MCF 10A (cell line): ENCODE data around the gene PPP1R13L. TPM values are rescaled to one million over a fixed set of nuclear protein-coding genes. Genes with fewer than 3 reads are reported as not detected.

Experiments
- Bru-seq: library from RNA; stranded (reverse); fragments of 400-500 nt; gene quantifications from one replicate; lab custom pipeline; 2021; lab: Mats Ljungman, UMichigan
- BruChase-seq, 2 experiments: library from RNA; stranded (reverse); fragments of 400-500 nt; gene quantifications; one replicate each; lab custom pipeline; 2021; lab: Mats Ljungman, UMichigan
- BruUV-seq: library from RNA; stranded (reverse); fragments of 400-500 nt; replicated peaks from 2 replicates; lab custom pipeline; 2021; lab: Mats Ljungman, UMichigan
- CTCF ChIA-PET: fragments of 300-600 bp; sonication (Branson Sonifier 250); formaldehyde crosslinking; extraction: SDS; loops from one replicate; lab custom pipeline; 2021; ENCODE audit warnings: antibody characterized with exemption, inconsistent platforms; lab: Yijun Ruan, JAX
- POLR2A ChIA-PET: fragments of 300-600, 350-650 bp; sonication (Branson Sonifier 250); formaldehyde crosslinking; extraction: SDS; loops from one replicate; lab custom pipeline; 2020; ENCODE audit warnings: antibody characterized with exemption, inconsistent platforms; lab: Yijun Ruan, JAX
- DNase-seq: peaks from one replicate; pipeline ENCODE4 v3.0.0-alpha.2; 2018; ENCODE audit not compliant: unreplicated experiment
- H3K27ac Mint-ChIP-seq: one replicate; pipeline ENCODE4 v1.8.0; 2022; ENCODE audit warnings: mild to moderate bottlenecking, low read depth, mixed read lengths; ENCODE audit not compliant: unreplicated experiment
- H3K27me3 Mint-ChIP-seq: one replicate; pipeline ENCODE4 v1.8.0; 2022; ENCODE audit warnings: mixed read lengths; ENCODE audit not compliant: insufficient read depth, unreplicated experiment
- H3K36me3 Mint-ChIP-seq: one replicate; pipeline ENCODE4 v1.8.0; 2022; ENCODE audit warnings: mild to moderate bottlenecking, moderate library complexity, mixed read lengths; ENCODE audit not compliant: insufficient read depth, unreplicated experiment
- H3K4me1 Mint-ChIP-seq: one replicate; pipeline ENCODE4 v1.8.0; 2022; ENCODE audit warnings: mixed read lengths; ENCODE audit not compliant: insufficient read depth, unreplicated experiment
- H3K4me3 Mint-ChIP-seq: one replicate; pipeline ENCODE4 v1.8.0; 2022; ENCODE audit warnings: mild to moderate bottlenecking, moderate library complexity, mixed read lengths; ENCODE audit not compliant: unreplicated experiment
- H3K9me3 Mint-ChIP-seq: one replicate; pipeline ENCODE4 v1.8.0; 2022; ENCODE audit warnings: mixed read lengths; ENCODE audit not compliant: unreplicated experiment
- CTCF ChIP-seq: fragments of 200-600 bp; IDR thresholded peaks from one replicate; pipeline ENCODE4 v1.8.0; 2022; ENCODE audit warnings: antibody characterized with exemption, mild to moderate bottlenecking; ENCODE audit not compliant: unreplicated experiment
- intact Hi-C: fragments of 100-400 bp; cut with micrococcal nuclease; formaldehyde crosslinking; loops from 2 replicates; pipeline ENCODE4 v1.14.1; 2022
- long read RNA-seq: library from polyadenylated mRNA; stranded (forward); transcript quantifications from one replicate; pipeline ENCODE4 v2.0.0, GENCODE V29; 2022
- total RNA-seq: library from RNA; stranded (reverse); gene quantifications from 2 replicates; pipeline ENCODE4 v1.2.3, GENCODE V29; 2022

PPP1R13L gene, protein sequence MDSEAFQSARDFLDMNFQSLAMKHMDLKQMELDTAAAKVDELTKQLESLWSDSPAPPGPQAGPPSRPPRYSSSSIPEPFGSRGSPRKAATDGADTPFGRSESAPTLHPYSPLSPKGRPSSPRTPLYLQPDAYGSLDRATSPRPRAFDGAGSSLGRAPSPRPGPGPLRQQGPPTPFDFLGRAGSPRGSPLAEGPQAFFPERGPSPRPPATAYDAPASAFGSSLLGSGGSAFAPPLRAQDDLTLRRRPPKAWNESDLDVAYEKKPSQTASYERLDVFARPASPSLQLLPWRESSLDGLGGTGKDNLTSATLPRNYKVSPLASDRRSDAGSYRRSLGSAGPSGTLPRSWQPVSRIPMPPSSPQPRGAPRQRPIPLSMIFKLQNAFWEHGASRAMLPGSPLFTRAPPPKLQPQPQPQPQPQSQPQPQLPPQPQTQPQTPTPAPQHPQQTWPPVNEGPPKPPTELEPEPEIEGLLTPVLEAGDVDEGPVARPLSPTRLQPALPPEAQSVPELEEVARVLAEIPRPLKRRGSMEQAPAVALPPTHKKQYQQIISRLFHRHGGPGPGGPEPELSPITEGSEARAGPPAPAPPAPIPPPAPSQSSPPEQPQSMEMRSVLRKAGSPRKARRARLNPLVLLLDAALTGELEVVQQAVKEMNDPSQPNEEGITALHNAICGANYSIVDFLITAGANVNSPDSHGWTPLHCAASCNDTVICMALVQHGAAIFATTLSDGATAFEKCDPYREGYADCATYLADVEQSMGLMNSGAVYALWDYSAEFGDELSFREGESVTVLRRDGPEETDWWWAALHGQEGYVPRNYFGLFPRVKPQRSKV
- 142 and 161 TPM in 2 replicates for total RNA-seq
- percentile 72 among the genes with signal in this experiment for Bru-seq, nascent RNA
- percentile 81 among the genes with signal in this experiment for BruChase-seq, experiment 1, labeled RNA remaining after a 6-hour chase
- BruChase-seq, experiment 2, labeled RNA remaining after a 2-hour chase = percentile 77 among the genes with signal in this experiment
- long read RNA-seq, transcript PPP1R13L-204 (6 exons, 2,512 nt) = minor isoform, 8 of 74 reads
- long read RNA-seq, transcript PPP1R13L-201 (13 exons, 3,104 nt) = major isoform, 10 of 74 reads
- long read RNA-seq, partial matches to known transcripts = 38 of 74 reads
- long read RNA-seq, other reads (novel, unspliced or antisense) = 17 of 74 reads

DNA sequence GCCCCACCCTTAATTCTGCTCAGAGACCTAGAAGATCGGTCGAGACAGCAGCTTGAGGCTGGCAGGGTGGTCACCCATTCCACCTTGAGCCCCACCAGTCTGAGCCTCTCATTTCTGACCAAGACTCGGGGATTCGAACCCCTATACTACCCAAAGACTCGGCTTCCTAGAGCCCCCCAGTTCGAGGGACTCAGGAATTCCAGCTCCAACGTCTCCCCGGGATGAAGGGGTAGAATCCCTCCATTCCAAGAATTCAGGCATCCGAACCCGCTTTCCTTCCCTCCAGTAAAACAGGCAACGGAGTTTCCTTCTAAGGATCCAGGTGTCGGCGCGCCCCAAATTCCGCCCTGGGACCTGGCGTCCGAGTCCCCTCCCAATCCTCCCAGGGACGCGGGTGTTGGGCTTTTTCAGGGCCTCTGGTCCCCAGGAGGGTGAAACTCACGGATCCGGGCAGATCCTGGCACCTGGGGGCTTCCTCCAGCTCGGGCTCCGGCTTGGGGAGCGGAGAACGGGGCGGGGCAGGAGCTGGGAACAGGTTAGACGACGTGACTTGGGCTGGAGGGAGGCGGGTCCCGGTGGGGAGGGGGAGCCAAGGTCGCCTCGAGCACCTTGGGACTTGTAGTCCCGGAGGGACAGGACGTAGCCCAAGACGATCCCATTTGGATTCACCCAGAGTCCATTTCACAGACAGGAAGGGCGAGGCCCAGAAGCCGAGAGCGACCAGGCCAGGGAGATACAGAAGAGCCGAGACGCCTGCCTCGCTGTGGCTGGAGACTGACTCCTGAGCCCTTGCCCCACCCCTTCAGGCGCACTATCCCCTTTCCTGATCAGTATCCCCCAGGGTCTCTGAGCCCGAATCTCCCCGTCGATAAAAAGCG, at the start of gene PPP1R13L:
PPP1R13L (minus strand) TSS at position 513 of the 878 bp plus-strand sequence. CDS start 6,751 bp downstream, outside the sequence.
- Mint-ChIP-seq H3K36me3 (peaks cover 29% of the 10 kb centered on the region), H3K4me3 (peak within 1 kb of the TSS; percentile 96), H3K27ac (peak within 1 kb of the TSS; percentile 96), H3K9me3 (no peaks in the 10 kb centered on the region), H3K4me1 (peaks cover 25% of the 10 kb centered on the region), H3K27me3 (no peaks in the 10 kb centered on the region)
- DNase-seq = peak; percentile 96
- BruUV-seq = TSS peak; percentile 46
- intact Hi-C loops = loop anchor here (1.0 to 2.0 kb wide), 2 partner anchors 19 to 28 kb away; partner anchors contain the start of gene ERCC1
- ChIA-PET CTCF (interaction anchor here (0.6 to 2.7 kb wide), 9 partner anchors 14 to 237 kb away, joined by 3 to 11 read pairs (median 5); partner anchors contain the start of gene FOSB), POLR2A (interaction anchor here (0.6 to 6.6 kb wide), 22 partner anchors 10 to 374 kb away, joined by 3 to 82 read pairs (median 4); partner anchors contain the start of genes ERCC1, FOSB, OPA3 and VASP)
- no peak for TF ChIP-seq CTCF

DNA sequence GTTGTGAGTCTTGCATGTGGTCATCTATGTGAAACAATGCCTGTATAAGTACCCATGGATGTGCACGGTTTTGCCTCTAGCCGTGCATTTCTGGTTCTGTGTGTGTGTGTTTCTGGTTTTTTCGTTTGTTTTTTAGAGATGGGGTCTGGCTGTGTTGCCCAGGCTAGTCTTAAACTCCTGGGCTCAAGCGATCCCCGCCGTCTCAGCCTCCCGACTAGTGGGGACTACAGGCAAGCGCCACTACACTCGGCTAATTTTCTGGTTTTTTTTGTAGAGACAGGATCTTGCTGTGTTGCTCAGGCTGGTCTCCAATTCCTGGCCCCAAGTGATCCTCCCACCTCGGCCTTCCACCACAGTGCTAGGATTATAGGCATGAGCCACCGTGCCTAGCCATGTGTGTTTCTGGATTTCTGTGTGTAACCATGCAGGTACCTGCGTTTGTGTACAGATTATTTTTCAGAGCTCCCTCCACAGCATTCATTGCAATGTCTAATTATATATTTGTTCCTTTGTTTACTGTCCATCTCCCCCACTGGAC, 47.0 kb upstream of the PPP1R13L start:
- ChIA-PET POLR2A (interaction anchor here (0.9 to 6.5 kb wide), 4 partner anchors 13 to 27 kb away, joined by 3 to 120 read pairs (median 8); partner anchors contain the start of gene FOSB), CTCF (interaction anchor here (0.7 to 1.6 kb wide), 2 partner anchors 11 to 16 kb away, joined by 5 read pairs; partner anchors contain the start of gene FOSB)
- peaks cover 62% of the 10 kb centered on the region for H3K4me1 Mint-ChIP-seq
- intact Hi-C loops = loop anchor here (2.0 kb wide), 1 partner anchor 17 kb away; no protein-coding TSS in a partner anchor
- DNase-seq = no peak
- no peak for TF ChIP-seq CTCF
- peaks cover 18% of the 10 kb centered on the region for H3K36me3 Mint-ChIP-seq
- no peaks in the 10 kb centered on the region for H3K9me3 Mint-ChIP-seq
- no TSS peak for BruUV-seq
- H3K27ac Mint-ChIP-seq = peak overlapping the region; percentile 100
- peak overlapping the region; percentile 86 for H3K4me3 Mint-ChIP-seq
- H3K27me3 Mint-ChIP-seq = no peaks in the 10 kb centered on the region

GRCh38 chr19:45451131-45451849, 46.4 kb upstream of the PPP1R13L start:
- Mint-ChIP-seq H3K27ac (peak overlapping the region; percentile 100), H3K9me3 (no peaks in the 10 kb centered on the region), H3K27me3 (no peaks in the 10 kb centered on the region), H3K36me3 (peaks cover 18% of the 10 kb centered on the region), H3K4me3 (peak overlapping the region; percentile 86), H3K4me1 (peaks cover 59% of the 10 kb centered on the region)
- no peak for TF ChIP-seq CTCF
- DNase-seq = no peak
- TSS peak; percentile 91 for BruUV-seq
- ChIA-PET CTCF (interaction anchor here (0.5 to 1.6 kb wide), 3 partner anchors 11 to 48 kb away, joined by 3 to 5 read pairs (median 4); partner anchors contain the start of gene FOSB), POLR2A (interaction anchor here (0.9 to 6.5 kb wide), 3 partner anchors 12 to 27 kb away, joined by 3 to 120 read pairs (median 9); partner anchors contain the start of gene FOSB)
- intact Hi-C loops = loop anchor here (2.0 kb wide), 1 partner anchor 18 kb away; no protein-coding TSS in a partner anchor
